HepG2 (cell line): Measurements from ENCODE around the gene DCST2.
A peak's percentile ranks its signal among the peaks of the same experiment; 100 is the strongest.

Experiments
- FOXM1 ChIP-seq: sonication (generic); formaldehyde crosslinking; IDR thresholded peaks from 2 replicates; pipeline ENCODE4 v1.5.0; 2020; ENCODE audit warnings: missing genetic modification reagents
- HOXA5 ChIP-seq: sonication (generic); formaldehyde crosslinking; IDR thresholded peaks from 2 replicates; pipeline ENCODE4 v1.4.0; 2020; ENCODE audit warnings: missing genetic modification reagents
- POLR2A ChIP-seq, 2 experiments: IDR thresholded peaks; 2 replicates each; pipeline ENCODE4 v1.6.1; 2011; ENCODE audit warnings: low read depth in 2 of 2, low read length in 2 of 2, mild to moderate bottlenecking in 1 of 2, moderate library complexity in 1 of 2; ENCODE audit not compliant: insufficient read depth in 1 of 2
- POLR2AphosphoS2 ChIP-seq: IDR thresholded peaks from 2 replicates; pipeline ENCODE4 v1.6.1; 2011; ENCODE audit warnings: low read depth, low read length, improper control_type of control experiment
- STAT6 ChIP-seq: sonication (generic); formaldehyde crosslinking; IDR thresholded peaks from 2 replicates; pipeline ENCODE4 v1.4.0; 2020; ENCODE audit warnings: missing genetic modification reagents, mild to moderate bottlenecking, borderline replicate concordance
- ZNF280B ChIP-seq: sonication (generic); formaldehyde crosslinking; IDR thresholded peaks from 2 replicates; pipeline ENCODE4 v1.5.0; 2020; ENCODE audit warnings: missing genetic modification reagents, mild to moderate bottlenecking, borderline replicate concordance

- peak; percentile 43; the same call in 1 of the 2 replicates for TF ChIP-seq HOXA5 (CRISPR knock-in tag)
- TF ChIP-seq POLR2A (IDR thresholded peaks at IDR 0.05; ENCODE audit: insufficient read depth in 1 of 2, low read depth in 2 of 2, low read length in 2 of 2): peak; percentile 60 to 69; a peak in 3 of 4 replicates
- TF ChIP-seq ZNF280B (CRISPR knock-in tag): no peak
- no peak for TF ChIP-seq FOXM1 (CRISPR knock-in tag)
- no peak; the same call in 1 of the 2 replicates for TF ChIP-seq STAT6
- TF ChIP-seq POLR2AphosphoS2: no peak
Measured at GRCh38 chr1:154972517-154973343, 60.9 kb downstream of the DCST2 start.
